LNCaP clone FGC (cell line): ENCODE measurements around the gene SPNS2.

Experiments used
- DNase-seq: peaks from one replicate; pipeline ENCODE4 v3.0.0-alpha.2; 2011; ENCODE audit warnings: low read depth
- H3K4me3 ChIP-seq: 2 replicates; pipeline ENCODE4 v1.5.1; 2011; ENCODE audit warnings: mild to moderate bottlenecking, low read depth, low read length, control low read depth
- TF ChIP-seq, protein P1 (sequence below): IDR thresholded peaks from 2 replicates; pipeline ENCODE4 v1.5.1; 2012; ENCODE audit warnings: mild to moderate bottlenecking; ENCODE audit not compliant: control insufficient read depth, insufficient read depth; ENCODE audit errors: extremely low read depth

The SPNS2 gene

GRCh38 chr17:4522661-4523060 lies 24.0 kb downstream of the SPNS2 start:
- DNase-seq, result no peak
- H3K4me3 ChIP-seq, result no peak overlapping the region
- TF ChIP-seq, protein P1, sequence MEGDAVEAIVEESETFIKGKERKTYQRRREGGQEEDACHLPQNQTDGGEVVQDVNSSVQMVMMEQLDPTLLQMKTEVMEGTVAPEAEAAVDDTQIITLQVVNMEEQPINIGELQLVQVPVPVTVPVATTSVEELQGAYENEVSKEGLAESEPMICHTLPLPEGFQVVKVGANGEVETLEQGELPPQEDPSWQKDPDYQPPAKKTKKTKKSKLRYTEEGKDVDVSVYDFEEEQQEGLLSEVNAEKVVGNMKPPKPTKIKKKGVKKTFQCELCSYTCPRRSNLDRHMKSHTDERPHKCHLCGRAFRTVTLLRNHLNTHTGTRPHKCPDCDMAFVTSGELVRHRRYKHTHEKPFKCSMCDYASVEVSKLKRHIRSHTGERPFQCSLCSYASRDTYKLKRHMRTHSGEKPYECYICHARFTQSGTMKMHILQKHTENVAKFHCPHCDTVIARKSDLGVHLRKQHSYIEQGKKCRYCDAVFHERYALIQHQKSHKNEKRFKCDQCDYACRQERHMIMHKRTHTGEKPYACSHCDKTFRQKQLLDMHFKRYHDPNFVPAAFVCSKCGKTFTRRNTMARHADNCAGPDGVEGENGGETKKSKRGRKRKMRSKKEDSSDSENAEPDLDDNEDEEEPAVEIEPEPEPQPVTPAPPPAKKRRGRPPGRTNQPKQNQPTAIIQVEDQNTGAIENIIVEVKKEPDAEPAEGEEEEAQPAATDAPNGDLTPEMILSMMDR, result no peak

- H3K4me3 ChIP-seq, result no peak overlapping the region
- no peak for DNase-seq
- TF ChIP-seq, protein P1, result no peak
Measured at GRCh38 chr17:4523946-4524345, 25.3 kb downstream of the SPNS2 start.

- no peak for DNase-seq
- TF ChIP-seq, protein P1, result no peak
- H3K4me3 ChIP-seq, result no peak overlapping the region
Measured at GRCh38 chr17:4525691-4526397, 27.2 kb downstream of the SPNS2 start.

- no peak for DNase-seq
- no peak overlapping the region for H3K4me3 ChIP-seq
- TF ChIP-seq, protein P1, result no peak
Measured at GRCh38 chr17:4527134-4527533, 28.5 kb downstream of the SPNS2 start.

- DNase-seq, result no peak
- TF ChIP-seq, protein P1, result no peak
- H3K4me3 ChIP-seq, result no peak overlapping the region
Measured at GRCh38 chr17:4527566-4528125, 29.0 kb downstream of the SPNS2 start.

- no peak for DNase-seq
- no peak overlapping the region for H3K4me3 ChIP-seq
- TF ChIP-seq, protein P1, result no peak
Measured at GRCh38 chr17:4529533-4530152, 31.0 kb downstream of the SPNS2 start.
